ENCODE data around the gene BABAM2.
"Not testable (repeated sequence)": the region's sequence is repeated elsewhere in the genome, so short reads cannot be mapped to it uniquely, and the experiment has no call there.

The BABAM2 gene

DNA sequence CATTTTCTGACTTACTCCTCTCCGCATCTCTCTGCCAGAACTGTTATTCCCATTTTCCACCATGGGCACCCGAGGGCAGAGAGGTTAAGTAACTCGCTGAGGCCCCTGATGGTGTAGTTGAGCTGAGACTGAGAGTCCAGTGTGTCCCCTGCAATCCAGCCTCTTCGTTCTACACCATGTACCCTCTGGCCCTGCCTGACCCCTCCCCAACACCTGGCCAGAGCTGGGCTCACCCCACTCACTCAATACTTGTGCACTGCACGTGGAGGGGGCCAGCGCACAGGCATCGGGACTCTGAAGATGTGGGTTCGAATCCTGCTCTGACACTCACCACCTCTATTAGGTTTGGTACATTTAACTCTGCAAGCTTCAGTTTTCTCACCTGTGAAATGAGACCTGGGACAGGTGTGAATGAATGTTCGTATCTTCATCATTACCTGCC is 477.8 kb downstream of the BABAM2 start:
- no peak overlapping the region for H3K4me3 ChIP-seq
- TF ChIP-seq Cebpa-rat (IDR thresholded peaks at IDR 0.05), result no peak
- H3K9ac ChIP-seq, result no peak overlapping the region
- H3K4me2 ChIP-seq, result 0 out of 2 replicates have a peak overlapping the region, but pooled peaks have one; percentile 85
- no peak overlapping the region for H3K27ac ChIP-seq
- no peaks in the 10 kb centered on the region for H3K36me3 ChIP-seq
- no peaks in the 10 kb centered on the region for H3K27me3 ChIP-seq
- H4K20me1 ChIP-seq, result no peaks in the 10 kb centered on the region
- H3K4me1 ChIP-seq, result peaks cover 47% of the 10 kb centered on the region
- H3K9me3 ChIP-seq, result no peaks in the 10 kb centered on the region

DNA sequence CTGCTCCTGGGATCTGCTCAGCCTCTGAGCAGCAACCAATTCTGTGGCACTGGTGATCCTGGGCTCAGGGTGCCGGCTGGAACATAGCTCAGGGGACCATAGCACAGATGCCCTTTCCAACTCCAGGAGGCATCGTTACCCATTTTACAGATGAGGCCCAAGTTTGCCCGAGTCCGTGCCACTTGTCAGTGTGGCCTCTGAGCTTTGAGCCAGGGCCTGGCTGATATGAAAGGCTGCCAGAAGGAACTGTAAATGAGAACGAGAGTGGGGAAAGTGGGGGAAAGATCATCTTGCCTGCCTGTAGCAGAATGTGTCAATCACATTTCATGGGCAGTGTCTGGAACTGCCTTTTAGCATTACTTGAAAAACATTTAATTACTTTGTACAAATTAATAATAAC is 478.8 kb downstream of the BABAM2 start:
- no peak overlapping the region; the same call in 1 of the 2 replicates for H3K27ac ChIP-seq
- H3K4me1 ChIP-seq, result peaks cover 41% of the 10 kb centered on the region
- no peak overlapping the region for H3K9ac ChIP-seq
- no peaks in the 10 kb centered on the region for H3K9me3 ChIP-seq
- no peak for TF ChIP-seq Cebpa-rat (IDR thresholded peaks at IDR 0.05)
- H3K4me3 ChIP-seq, result no peak overlapping the region
- no peaks in the 10 kb centered on the region for H3K27me3 ChIP-seq
- no peaks in the 10 kb centered on the region for H3K36me3 ChIP-seq
- H4K20me1 ChIP-seq, result no peaks in the 10 kb centered on the region
- H3K4me2 ChIP-seq, result no peak overlapping the region

DNA sequence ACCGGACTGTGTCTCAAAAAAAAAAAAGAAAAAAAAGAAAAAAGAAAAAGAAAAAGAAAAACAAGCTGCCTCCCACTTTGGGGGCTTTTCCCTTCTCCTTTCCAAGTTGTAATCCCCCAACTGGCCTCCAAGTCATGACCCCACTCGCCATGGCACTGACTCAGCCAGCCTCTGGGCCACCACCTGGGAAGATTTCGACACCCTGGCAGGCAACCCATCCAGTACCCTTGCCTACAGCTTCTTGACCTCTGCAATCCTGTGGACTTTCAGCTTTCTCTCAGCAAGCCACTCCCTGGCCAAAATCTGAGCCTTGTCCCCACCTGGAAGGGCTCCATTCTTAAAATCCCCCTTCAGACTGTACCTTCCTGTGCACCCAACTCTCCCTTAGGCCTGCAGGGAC is 479.8 kb downstream of the BABAM2 start:
- Histone ChIP-seq H3K4me1 (peaks cover 31% of the 10 kb centered on the region), H3K9ac (no peak overlapping the region), H3K27ac (no peak overlapping the region), H3K9me3 (no peaks in the 10 kb centered on the region), H4K20me1 (no peaks in the 10 kb centered on the region), H3K27me3 (no peaks in the 10 kb centered on the region), H3K36me3 (no peaks in the 10 kb centered on the region), H3K4me3 (no peak overlapping the region), H3K4me2 (no peak overlapping the region)
- TF ChIP-seq Cebpa-rat (IDR thresholded peaks at IDR 0.05), result no peak

DNA sequence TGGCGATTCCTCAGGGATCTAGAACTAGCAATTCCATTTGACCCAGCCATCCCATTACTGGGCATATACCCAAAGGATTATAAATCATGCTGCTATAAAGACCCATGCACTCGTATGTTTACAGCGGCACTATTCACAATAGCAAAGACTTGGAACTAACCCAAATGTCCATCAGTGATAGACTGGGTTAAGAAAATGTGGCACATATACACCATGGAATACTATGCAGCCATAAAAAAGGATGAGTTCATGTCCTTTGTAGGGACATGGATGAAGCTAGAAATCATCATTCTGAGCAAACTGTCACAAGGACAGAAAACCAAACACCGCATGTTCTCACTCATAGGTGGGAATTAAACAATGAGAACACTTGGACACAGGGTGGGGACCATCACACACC is 481.2 kb downstream of the BABAM2 start:
- not testable (repeated sequence) for H3K36me3 ChIP-seq, H3K9me3 ChIP-seq, H3K4me3 ChIP-seq, H3K4me2 ChIP-seq, H4K20me1 ChIP-seq, H3K27me3 ChIP-seq, H3K9ac ChIP-seq, H3K27ac ChIP-seq
- peaks cover 18% of the 10 kb centered on the region for H3K4me1 ChIP-seq

DNA sequence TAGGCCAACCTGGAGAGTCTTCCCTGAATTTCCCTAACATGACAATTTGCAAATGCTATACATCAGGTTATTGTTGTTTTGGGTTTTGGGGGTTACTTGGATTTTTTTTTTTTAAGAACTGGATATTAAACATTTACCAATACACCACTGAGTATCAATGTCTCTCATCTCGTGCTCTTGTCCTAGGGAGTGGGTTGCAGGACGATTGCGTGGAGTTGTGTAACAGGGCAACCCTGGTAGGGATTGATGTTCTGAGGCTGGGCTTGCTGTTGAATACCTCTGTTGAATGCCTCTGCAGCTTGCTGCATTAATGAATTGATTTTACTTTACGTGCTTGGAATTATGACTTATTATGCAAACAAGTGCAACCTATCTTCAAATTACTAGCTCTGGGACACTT is 483.3 kb downstream of the BABAM2 start:
- no peaks in the 10 kb centered on the region for H4K20me1 ChIP-seq
- no peaks in the 10 kb centered on the region for H3K9me3 ChIP-seq
- H3K4me2 ChIP-seq, result no peak overlapping the region
- H3K36me3 ChIP-seq, result no peaks in the 10 kb centered on the region
- no peaks in the 10 kb centered on the region for H3K27me3 ChIP-seq
- H3K9ac ChIP-seq, result no peak overlapping the region
- no peak overlapping the region for H3K4me3 ChIP-seq
- no peak for TF ChIP-seq Cebpa-rat (IDR thresholded peaks at IDR 0.05)
- no peak overlapping the region for H3K27ac ChIP-seq
- H3K4me1 ChIP-seq, result peaks cover 11% of the 10 kb centered on the region

DNA sequence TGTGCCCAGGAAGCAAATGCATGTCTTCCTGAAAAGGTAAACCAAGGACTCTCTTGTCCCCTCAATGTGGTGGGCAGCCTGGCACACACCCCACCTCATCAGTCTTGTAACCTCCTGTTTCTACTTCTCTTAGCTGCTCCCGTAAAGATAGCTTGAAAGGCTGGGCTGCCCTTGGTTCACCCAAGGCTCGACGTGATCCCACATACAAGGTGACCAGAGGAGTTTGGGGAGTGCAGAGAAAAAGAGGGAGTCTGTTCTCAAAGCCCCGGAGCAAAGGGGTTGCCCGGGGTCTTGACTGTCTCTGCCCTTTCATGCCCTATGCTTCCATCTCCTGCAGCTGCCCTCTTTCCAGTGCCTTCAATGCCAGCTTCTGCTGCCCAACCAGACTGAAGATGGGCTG is 483.8 kb downstream of the BABAM2 start:
- Histone ChIP-seq H3K4me1 (peaks cover 16% of the 10 kb centered on the region), H3K36me3 (no peaks in the 10 kb centered on the region), H3K27me3 (no peaks in the 10 kb centered on the region), H3K4me3 (no peak overlapping the region), H3K9me3 (no peaks in the 10 kb centered on the region), H3K27ac (no peak overlapping the region), H3K4me2 (no peak overlapping the region), H3K9ac (no peak overlapping the region), H4K20me1 (no peaks in the 10 kb centered on the region)
- no peak for TF ChIP-seq Cebpa-rat (IDR thresholded peaks at IDR 0.05)

DNA sequence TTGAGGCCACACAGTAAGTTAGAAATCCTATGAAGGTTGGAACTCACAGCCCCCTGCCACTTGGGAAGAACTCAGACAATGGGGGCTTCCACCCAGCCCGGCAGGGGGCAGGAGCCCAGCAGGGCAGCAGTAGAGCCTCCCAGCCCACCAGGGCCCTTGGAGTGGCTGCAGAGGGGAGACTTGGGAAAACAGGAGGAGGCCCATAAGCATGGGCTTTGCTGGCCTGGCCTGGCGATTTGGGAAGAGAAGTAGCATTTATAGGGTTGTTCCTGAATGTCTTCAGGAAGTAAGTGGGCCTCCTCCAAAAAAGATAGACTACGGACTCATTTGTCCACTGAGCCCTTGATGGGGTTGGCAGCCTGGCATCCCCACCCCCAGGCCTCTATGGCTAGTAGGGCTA is 484.7 kb downstream of the BABAM2 start:
- no peaks in the 10 kb centered on the region for H3K27me3 ChIP-seq
- no peak overlapping the region for H3K9ac ChIP-seq
- H3K27ac ChIP-seq, result no peak overlapping the region
- H3K4me1 ChIP-seq, result peaks cover 25% of the 10 kb centered on the region
- TF ChIP-seq Cebpa-rat (IDR thresholded peaks at IDR 0.05), result no peak
- H3K9me3 ChIP-seq, result no peaks in the 10 kb centered on the region
- no peaks in the 10 kb centered on the region for H3K36me3 ChIP-seq
- H3K4me3 ChIP-seq, result no peak overlapping the region
- no peak overlapping the region for H3K4me2 ChIP-seq
- H4K20me1 ChIP-seq, result no peaks in the 10 kb centered on the region

DNA sequence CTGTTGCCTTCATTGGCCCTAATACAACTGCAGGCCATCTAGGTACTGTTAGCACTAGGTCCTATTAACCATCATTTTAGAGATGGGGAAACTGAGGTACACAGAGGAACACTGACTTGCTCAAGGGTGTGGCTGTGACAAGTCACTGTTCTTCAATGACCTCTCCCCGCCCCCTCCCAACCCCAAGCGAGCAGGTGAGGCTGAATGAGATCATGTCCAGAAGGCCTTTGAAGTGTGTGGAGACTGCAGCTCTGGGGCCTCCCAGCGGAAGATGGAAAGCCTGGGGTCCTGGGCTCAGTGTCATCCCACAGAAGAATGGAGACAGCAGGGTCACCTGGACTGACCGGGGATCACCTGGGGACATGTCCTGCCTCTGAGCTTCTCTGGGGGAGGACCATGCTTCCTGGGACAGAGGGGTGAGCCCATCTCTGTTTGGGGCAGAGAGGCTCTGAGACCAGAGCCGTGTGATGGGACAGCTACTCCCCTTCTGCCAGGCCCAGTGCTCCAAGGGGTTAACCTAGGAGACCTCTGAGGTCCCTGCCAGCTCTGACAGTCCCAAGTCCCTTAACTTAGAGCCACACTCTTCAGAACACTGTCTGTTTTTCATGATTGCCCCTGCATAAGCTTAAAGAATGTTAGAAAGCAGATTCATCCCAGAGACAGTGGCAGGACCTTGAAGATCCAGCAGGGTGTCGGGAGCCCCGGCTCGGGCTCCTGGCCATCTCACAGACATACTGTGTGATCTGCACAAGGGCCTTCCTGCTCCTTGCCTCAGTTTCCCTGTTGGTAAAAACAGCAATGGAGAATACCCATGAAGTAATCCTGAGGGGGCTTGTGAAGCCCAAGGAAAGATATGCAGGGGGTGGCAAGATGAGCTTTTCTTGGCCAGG is 485.5 kb downstream of the BABAM2 start:
- no peak overlapping the region for H3K4me3 ChIP-seq
- no peaks in the 10 kb centered on the region for H3K27me3 ChIP-seq
- H4K20me1 ChIP-seq, result no peaks in the 10 kb centered on the region
- TF ChIP-seq Cebpa-rat (IDR thresholded peaks at IDR 0.05), result no peak
- no peaks in the 10 kb centered on the region for H3K36me3 ChIP-seq
- no peaks in the 10 kb centered on the region for H3K9me3 ChIP-seq
- no peak overlapping the region for H3K4me2 ChIP-seq
- H3K4me1 ChIP-seq, result peaks cover 32% of the 10 kb centered on the region
- H3K27ac ChIP-seq, result no peak overlapping the region
- no peak overlapping the region for H3K9ac ChIP-seq

DNA sequence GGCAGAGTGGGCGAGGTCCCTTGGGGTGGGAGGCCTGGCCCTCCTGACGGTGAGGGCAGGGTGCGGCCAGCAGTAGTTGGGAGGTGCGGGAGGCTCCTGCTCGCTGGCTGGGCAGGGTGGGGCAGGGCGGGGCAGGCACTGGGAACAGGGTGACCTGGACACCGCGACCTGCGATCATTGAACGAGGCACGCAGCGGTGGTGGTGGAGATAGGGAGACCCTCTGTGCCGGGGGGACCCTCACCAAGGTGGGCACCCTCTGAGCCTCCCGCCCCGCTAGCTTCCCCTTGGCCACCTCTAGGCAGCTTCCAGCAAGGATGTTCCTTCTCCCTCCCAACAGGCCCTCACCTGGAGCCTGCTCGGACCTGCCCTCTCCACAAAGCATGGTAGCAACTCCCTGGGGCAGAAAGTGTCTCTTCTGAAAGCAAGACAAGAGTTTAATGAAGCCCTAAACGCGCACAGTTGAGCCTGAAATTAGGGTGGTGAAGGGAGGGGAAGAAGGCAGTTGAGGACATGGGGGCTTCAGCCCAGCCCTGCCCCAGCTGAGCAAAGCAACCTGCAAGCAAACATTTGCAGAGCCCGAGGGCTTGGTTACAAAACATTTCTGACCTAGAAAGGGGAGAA is 486.8 kb downstream of the BABAM2 start:
- H3K9ac ChIP-seq, result no peak overlapping the region
- peaks cover 45% of the 10 kb centered on the region for H3K4me1 ChIP-seq
- no peaks in the 10 kb centered on the region for H3K36me3 ChIP-seq
- no peaks in the 10 kb centered on the region for H3K9me3 ChIP-seq
- H3K27me3 ChIP-seq, result no peaks in the 10 kb centered on the region
- no peak overlapping the region for H3K4me3 ChIP-seq
- no peak for TF ChIP-seq Cebpa-rat (IDR thresholded peaks at IDR 0.05)
- H3K27ac ChIP-seq, result no peak overlapping the region
- H3K4me2 ChIP-seq, result no peak overlapping the region
- H4K20me1 ChIP-seq, result no peaks in the 10 kb centered on the region

DNA sequence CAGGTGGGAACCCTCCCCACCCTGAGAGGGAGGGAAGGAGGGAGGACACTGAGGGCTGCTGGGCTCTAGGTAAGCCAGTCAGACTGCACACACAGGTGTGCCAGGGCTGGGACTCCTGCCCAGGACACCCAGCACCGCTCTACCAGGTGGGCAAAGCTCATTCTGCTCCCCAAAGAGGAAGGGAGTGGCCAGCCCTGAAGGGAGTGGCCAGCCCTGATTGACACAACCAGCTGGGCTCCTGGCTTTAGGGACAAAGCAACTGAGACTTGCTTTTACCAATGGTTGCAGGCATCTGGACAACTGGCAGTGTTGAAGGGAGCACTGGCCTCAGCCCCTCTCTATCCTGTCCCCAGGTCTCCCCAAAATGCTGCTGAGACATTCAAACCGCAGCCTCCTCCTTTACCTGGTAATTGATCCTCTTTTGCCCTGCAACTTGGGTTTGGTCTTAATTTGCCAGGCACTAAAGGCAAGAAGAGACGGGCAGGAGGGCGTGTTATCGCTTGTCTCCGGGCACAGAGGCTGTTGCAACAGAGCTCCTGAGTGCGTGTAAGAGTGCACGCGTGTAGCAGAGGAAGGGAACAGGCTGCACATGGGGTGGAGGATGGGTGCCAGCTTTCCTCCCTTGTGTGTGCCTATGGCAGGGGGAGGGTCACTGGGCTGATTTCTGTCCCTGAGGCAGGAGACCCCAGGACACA is 487.6 kb downstream of the BABAM2 start:
- no peak for TF ChIP-seq Cebpa-rat (IDR thresholded peaks at IDR 0.05)
- peak overlapping the region; percentile 70 for H3K4me2 ChIP-seq
- H4K20me1 ChIP-seq, result no peaks in the 10 kb centered on the region
- H3K9me3 ChIP-seq, result no peaks in the 10 kb centered on the region
- H3K4me3 ChIP-seq, result no peak overlapping the region
- no peak overlapping the region for H3K27ac ChIP-seq
- no peaks in the 10 kb centered on the region for H3K36me3 ChIP-seq
- H3K27me3 ChIP-seq, result no peaks in the 10 kb centered on the region
- H3K4me1 ChIP-seq, result peaks cover 53% of the 10 kb centered on the region
- H3K9ac ChIP-seq, result no peak overlapping the region
